ENCODE measurements around the gene DMAP1. TPM values are rescaled to one million over a fixed set of nuclear protein-coding genes. Genes with fewer than 3 reads are reported as not detected.
A peak's percentile ranks its signal among the peaks of the same experiment; 100 is the strongest.

The DMAP1 gene
- total RNA-seq, 2 donors from 2014 or later, result 49.1 to 53.8 TPM

DNA sequence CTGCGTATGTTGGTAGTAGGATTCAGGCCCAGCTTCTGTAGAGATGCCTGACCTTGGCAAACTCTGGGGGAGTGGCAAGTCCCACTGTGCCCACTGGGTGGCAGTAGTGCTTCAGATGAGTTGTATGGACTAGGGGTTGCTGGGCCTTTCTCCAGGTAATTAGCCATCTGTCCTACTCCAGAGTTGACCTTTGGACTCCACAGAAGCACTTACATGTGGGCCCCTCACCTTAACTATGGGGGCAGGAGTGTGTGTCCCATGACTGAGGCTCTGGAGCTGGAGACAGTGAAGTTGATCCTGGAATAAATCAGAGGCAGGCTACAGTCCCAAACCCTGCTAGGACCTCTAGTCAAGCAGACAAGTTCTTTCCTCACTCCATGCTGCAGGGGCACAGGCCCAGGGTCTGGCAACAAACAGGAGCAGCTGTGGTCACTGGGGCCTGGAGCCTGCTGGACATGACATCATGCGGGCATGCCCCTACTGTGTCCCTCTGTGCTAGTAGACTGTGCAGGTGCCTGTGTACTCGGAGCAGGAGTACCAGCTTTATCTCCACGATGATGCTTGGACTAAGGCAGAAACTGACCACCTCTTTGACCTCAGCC lies 4.6 kb downstream of the DMAP1 start:
- 86 to 88% methylated on average over 3 to 4 of the region's 4 CpGs for WGBS, 2 experiments (ENCODE audit: insufficient coverage in 1 of 2, insufficient read length in 1 of 2)
- H3K27me3 ChIP-seq (ENCODE audit: control insufficient read depth, insufficient read depth, low read length, poor library complexity, severe bottlenecking), result no peaks in the 10 kb centered on the region
- DNase-seq, result peak; percentile 97
- no peak overlapping the region for H3K9ac ChIP-seq (ENCODE audit: extremely low read depth, low read length, poor library complexity, severe bottlenecking)
- Mint-ChIP-seq H3K9me3 (no peaks in the 10 kb centered on the region), H3K4me1 (peaks cover 7% of the 10 kb centered on the region), H3K27ac (no peak overlapping the region), H3K36me3 (ENCODE audit: low read depth) (peaks cover 41% of the 10 kb centered on the region), H3K27me3 (ENCODE audit: insufficient read depth) (no peaks in the 10 kb centered on the region), H3K4me3 (no peak overlapping the region)
- no peaks in the 10 kb centered on the region for H3K4me1 ChIP-seq (ENCODE audit: control insufficient read depth, insufficient read depth, low read length)
- H3K27ac ChIP-seq (ENCODE audit: low read depth, low read length), result no peak overlapping the region
- TF ChIP-seq, protein P1, sequence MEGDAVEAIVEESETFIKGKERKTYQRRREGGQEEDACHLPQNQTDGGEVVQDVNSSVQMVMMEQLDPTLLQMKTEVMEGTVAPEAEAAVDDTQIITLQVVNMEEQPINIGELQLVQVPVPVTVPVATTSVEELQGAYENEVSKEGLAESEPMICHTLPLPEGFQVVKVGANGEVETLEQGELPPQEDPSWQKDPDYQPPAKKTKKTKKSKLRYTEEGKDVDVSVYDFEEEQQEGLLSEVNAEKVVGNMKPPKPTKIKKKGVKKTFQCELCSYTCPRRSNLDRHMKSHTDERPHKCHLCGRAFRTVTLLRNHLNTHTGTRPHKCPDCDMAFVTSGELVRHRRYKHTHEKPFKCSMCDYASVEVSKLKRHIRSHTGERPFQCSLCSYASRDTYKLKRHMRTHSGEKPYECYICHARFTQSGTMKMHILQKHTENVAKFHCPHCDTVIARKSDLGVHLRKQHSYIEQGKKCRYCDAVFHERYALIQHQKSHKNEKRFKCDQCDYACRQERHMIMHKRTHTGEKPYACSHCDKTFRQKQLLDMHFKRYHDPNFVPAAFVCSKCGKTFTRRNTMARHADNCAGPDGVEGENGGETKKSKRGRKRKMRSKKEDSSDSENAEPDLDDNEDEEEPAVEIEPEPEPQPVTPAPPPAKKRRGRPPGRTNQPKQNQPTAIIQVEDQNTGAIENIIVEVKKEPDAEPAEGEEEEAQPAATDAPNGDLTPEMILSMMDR (conservative IDR thresholded peaks at IDR 0.05), result peak; percentile 95
- no peaks in the 10 kb centered on the region for H3K9me3 ChIP-seq (ENCODE audit: control insufficient read depth, low read length)
- peaks cover 68% of the 10 kb centered on the region for H3K36me3 ChIP-seq (ENCODE audit: control insufficient read depth, insufficient read depth, low read length)
- H3K4me3 ChIP-seq (ENCODE audit: low read length), result no peak overlapping the region

DNA sequence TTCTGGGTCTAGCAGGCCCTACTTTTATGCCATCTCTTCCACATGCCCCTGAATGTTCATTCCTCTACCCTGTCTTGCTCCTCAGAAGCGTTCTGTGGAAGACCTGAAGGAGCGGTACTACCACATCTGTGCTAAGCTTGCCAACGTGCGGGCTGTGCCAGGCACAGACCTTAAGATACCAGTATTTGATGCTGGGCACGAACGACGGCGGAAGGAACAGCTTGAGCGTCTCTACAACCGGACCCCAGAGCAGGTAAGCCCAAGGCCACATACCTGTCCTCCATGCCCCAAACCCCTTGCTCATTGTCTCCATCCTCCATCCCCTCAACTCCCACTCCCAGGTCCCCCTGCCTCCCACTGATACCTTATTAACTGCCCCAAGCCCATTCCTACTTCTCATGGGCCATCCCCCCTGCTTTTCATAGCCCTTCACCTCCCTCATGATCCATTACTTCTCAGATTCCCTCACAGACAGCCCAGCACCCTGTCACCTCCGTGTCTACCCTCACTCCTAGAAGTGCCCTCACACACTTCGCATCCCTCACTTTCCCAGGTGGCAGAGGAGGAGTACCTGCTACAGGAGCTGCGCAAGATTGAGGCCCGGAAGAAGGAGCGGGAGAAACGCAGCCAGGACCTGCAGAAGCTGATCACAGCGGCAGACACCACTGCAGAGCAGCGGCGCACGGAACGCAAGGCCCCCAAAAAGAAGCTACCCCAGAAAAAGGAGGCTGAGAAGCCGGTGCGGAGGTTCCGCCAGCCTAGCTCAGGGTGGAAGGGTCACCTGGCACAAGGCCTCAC lies 5.4 kb downstream of the DMAP1 start:
- H3K9me3 ChIP-seq (ENCODE audit: control insufficient read depth, low read length), result no peaks in the 10 kb centered on the region
- H3K36me3 ChIP-seq (ENCODE audit: control insufficient read depth, insufficient read depth, low read length), result peaks cover 68% of the 10 kb centered on the region
- H3K36me3 Mint-ChIP-seq (ENCODE audit: low read depth), result peaks cover 41% of the 10 kb centered on the region
- no peak overlapping the region for H3K4me3 ChIP-seq (ENCODE audit: low read length)
- WGBS, 2 experiments (ENCODE audit: insufficient coverage in 1 of 2, insufficient read length in 1 of 2), result 92 to 94% methylated on average over 19 to 24 of the region's 24 CpGs
- H3K27ac Mint-ChIP-seq, result peak overlapping the region; percentile 57
- no peak for DNase-seq
- TF ChIP-seq, protein P1 (conservative IDR thresholded peaks at IDR 0.05), result no peak
- H3K9ac ChIP-seq (ENCODE audit: extremely low read depth, low read length, poor library complexity, severe bottlenecking), result no peak overlapping the region
- no peak overlapping the region for H3K4me3 Mint-ChIP-seq
- H3K27ac ChIP-seq (ENCODE audit: low read depth, low read length), result no peak overlapping the region
- H3K27me3 ChIP-seq (ENCODE audit: control insufficient read depth, insufficient read depth, low read length, poor library complexity, severe bottlenecking), result no peaks in the 10 kb centered on the region
- H3K27me3 Mint-ChIP-seq (ENCODE audit: insufficient read depth), result no peaks in the 10 kb centered on the region
- peaks cover 5% of the 10 kb centered on the region for H3K4me1 Mint-ChIP-seq
- H3K4me1 ChIP-seq (ENCODE audit: control insufficient read depth, insufficient read depth, low read length), result no peaks in the 10 kb centered on the region
- H3K9me3 Mint-ChIP-seq, result no peaks in the 10 kb centered on the region

DNA sequence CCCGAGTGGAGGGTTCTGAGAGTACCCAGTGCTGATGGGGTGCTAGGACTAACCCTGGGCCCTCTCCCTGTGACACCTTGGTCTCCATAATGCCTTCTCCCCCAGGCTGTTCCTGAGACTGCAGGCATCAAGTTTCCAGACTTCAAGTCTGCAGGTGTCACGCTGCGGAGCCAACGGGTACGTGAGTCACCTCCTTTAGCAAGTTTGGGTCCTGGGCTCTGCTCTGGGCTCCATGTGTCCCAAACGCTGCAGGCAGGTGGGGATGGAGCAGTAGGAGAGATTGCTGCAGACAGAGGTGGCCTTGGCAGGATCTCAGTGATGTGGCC lies 6.0 kb downstream of the DMAP1 start:
- H3K36me3 ChIP-seq (ENCODE audit: control insufficient read depth, insufficient read depth, low read length), result peaks cover 68% of the 10 kb centered on the region
- WGBS, 2 experiments (ENCODE audit: insufficient coverage in 1 of 2, insufficient read length in 1 of 2), result 95 to 100% methylated on average over 5 to 6 of the region's 6 CpGs
- Mint-ChIP-seq H3K4me1 (no peaks in the 10 kb centered on the region), H3K9me3 (no peaks in the 10 kb centered on the region), H3K27me3 (ENCODE audit: insufficient read depth) (no peaks in the 10 kb centered on the region), H3K4me3 (no peak overlapping the region), H3K36me3 (ENCODE audit: low read depth) (peaks cover 41% of the 10 kb centered on the region), H3K27ac (no peak overlapping the region)
- no peaks in the 10 kb centered on the region for H3K4me1 ChIP-seq (ENCODE audit: control insufficient read depth, insufficient read depth, low read length)
- no peaks in the 10 kb centered on the region for H3K27me3 ChIP-seq (ENCODE audit: control insufficient read depth, insufficient read depth, low read length, poor library complexity, severe bottlenecking)
- no peaks in the 10 kb centered on the region for H3K9me3 ChIP-seq (ENCODE audit: control insufficient read depth, low read length)
- no peak overlapping the region for H3K9ac ChIP-seq (ENCODE audit: extremely low read depth, low read length, poor library complexity, severe bottlenecking)
- TF ChIP-seq, protein P1 (conservative IDR thresholded peaks at IDR 0.05), result no peak
- no peak for DNase-seq
- no peak overlapping the region for H3K4me3 ChIP-seq (ENCODE audit: low read length)
- no peak overlapping the region for H3K27ac ChIP-seq (ENCODE audit: low read depth, low read length)

All from endodermal cell (in vitro differentiated cells).